Tongue (tissue), 2 donors: ENCODE data around the gene ZNF688. TPM values are rescaled to one million over a fixed set of nuclear protein-coding genes. Genes with fewer than 3 reads are reported as not detected.

Experiments used
- small RNA-seq: library from RNA; depleted of rRNA; stranded (forward); fragments of <200 nt; gene quantifications from one replicate; pipeline ENCODE3, GENCODE V24; 2014; ENCODE audit warnings: low replicate concordance
- total RNA-seq: library from RNA; depleted of rRNA; stranded (reverse); fragments of >200 nt; gene quantifications from one replicate; pipeline ENCODE4 v1.2.3, GENCODE V29; 2014

Gene ZNF688
- total RNA-seq, 1 donor from 2014 or later: 4.5 TPM

Small RNA genes within 50 kb of the gene (small RNA-seq; reads per million reads assigned to genes)
- gene AC093249.4: not detected

Other genes starting within 250 kb of the ZNF688 start
- gene CD2BP2, start 216.4 kb downstream of the ZNF688 start, total RNA-seq: 29.8 TPM
- gene TBC1D10B, start 201.2 kb downstream of the ZNF688 start, total RNA-seq: 40.0 TPM
- gene MYL11, start 196.9 kb downstream of the ZNF688 start, total RNA-seq: 9,092 TPM
- not detected for gene SEPTIN1, start 189.2 kb downstream of the ZNF688 start, total RNA-seq
- gene ZNF48, start 176.3 kb downstream of the ZNF688 start, total RNA-seq: 6.4 TPM
- 12.1 TPM for gene ZNF771, start 164.1 kb downstream of the ZNF688 start, total RNA-seq
- 22.8 TPM for gene DCTPP1, start 141.7 kb downstream of the ZNF688 start, total RNA-seq
- 16.4 TPM for gene SEPHS2, start 125.8 kb downstream of the ZNF688 start, total RNA-seq
- gene ITGAL, start 99.0 kb downstream of the ZNF688 start, total RNA-seq: 3.7 TPM
- gene ZNF768, start 45.1 kb downstream of the ZNF688 start, total RNA-seq: 25.6 TPM
- gene ZNF747, start 36.9 kb downstream of the ZNF688 start, total RNA-seq: 14.7 TPM
- 8.0 TPM for gene ZNF764, start 13.3 kb downstream of the ZNF688 start, total RNA-seq
- gene ZNF785, start 14.0 kb upstream of the ZNF688 start, total RNA-seq: 12.1 TPM
- gene ZNF689, start 38.7 kb upstream of the ZNF688 start, total RNA-seq: 4.3 TPM
- 10.4 TPM for gene PRR14, start 79.2 kb upstream of the ZNF688 start, total RNA-seq
- gene FBRS, start 86.7 kb upstream of the ZNF688 start, total RNA-seq: 16.5 TPM
- gene SRCAP, start 127.5 kb upstream of the ZNF688 start, total RNA-seq: 35.6 TPM
- gene PHKG2, start 176.7 kb upstream of the ZNF688 start, total RNA-seq: 9.3 TPM
- 2.2 TPM for gene CFAP119, start 190.3 kb upstream of the ZNF688 start, total RNA-seq
- 83.2 TPM for gene RNF40, start 190.6 kb upstream of the ZNF688 start, total RNA-seq
- 10.8 TPM for gene ZNF629, start 215.5 kb upstream of the ZNF688 start, total RNA-seq